ENCODE data around the gene ZNF714.

ZNF714 gene

DNA sequence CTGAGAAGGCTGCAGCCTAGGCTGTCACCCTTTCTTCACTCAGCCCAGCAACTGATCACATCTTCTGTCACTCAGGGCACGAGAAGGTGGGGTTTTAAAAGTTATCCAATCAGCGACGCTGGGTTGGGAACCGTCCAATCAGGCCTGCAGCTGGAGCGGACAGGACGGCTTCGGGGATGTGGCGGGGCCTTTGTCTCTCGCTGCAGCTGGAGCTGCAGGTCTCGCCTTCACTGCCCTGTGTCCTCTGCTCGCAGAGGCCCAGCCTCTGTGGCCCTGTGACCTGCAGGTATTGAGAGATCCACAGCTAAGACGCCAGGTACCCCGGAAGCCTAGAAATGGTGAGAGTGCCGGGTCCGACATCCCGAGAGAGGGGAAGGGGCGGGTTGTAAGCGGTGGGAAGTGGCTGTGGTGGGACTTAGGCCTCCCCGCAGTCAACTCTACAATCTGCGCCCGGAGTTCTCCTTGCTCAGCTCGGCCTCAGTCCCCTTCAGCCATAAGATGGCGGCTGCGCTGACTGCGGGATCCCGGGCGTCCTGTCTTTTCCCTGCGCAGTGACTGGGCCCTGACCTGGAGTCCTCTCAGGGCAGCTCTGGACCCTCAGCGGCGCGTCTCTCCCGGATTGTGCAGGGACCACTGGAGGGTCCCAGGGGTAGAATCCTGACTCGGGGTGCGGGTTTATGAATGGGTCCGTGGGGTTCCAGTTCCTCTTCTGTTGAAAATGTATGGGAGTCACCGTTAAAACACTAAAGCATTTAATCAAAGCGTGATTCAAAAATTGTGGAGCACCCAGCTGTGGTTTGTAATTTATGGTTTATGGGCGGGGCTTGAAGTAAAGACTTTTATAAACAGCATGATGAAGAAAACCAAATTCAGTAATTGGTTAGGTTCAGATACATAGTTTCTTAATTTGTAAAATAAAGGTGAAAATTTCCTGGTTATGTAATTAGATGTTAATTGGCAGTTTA lies at the start of gene ZNF714:
ZNF714 (plus strand) TSS at position 193 of the 965 bp plus-strand sequence. CDS start 16,066 bp downstream, outside the sequence.
- H4K20me1 ChIP-seq (ENCODE audit: insufficient read depth, low read length): no peaks in the 10 kb centered on the region
- H3K4me3 ChIP-seq (ENCODE audit: low read length): peak within 1 kb of the TSS; percentile 55
- H3K79me2 ChIP-seq (ENCODE audit: low read length): no peaks in the 10 kb centered on the region
- H3K4me2 ChIP-seq (ENCODE audit: low read depth, low read length): peak within 1 kb of the TSS; percentile 2; the same call in 1 of the 2 replicates
- peak; percentile 76 for DNase-seq
- no peaks in the 10 kb centered on the region for H3K27me3 ChIP-seq (replicated peaks; ENCODE audit: insufficient read depth, low read length)
- peak within 1 kb of the TSS; percentile 31; the same call in 1 of the 2 replicates for H3K27ac ChIP-seq (ENCODE audit: low read length)
- no peaks in the 10 kb centered on the region for H3K9me2 ChIP-seq (replicated peaks; ENCODE audit: insufficient read depth, low read length)
- no peaks in the 10 kb centered on the region for H3K9me3 ChIP-seq (replicated peaks; ENCODE audit: insufficient read depth, low read length)
- H3F3A ChIP-seq (ENCODE audit: insufficient read depth, low read length): no peaks in the 10 kb centered on the region
- H2AFZ ChIP-seq (ENCODE audit: low read length): 0 out of 2 replicates have a peak within 1 kb of the TSS, but pooled peaks have one; percentile 19
- TF ChIP-seq EZH2 (optimal IDR thresholded peaks at IDR 0.05; ENCODE audit: low read depth, low read length) (no peak), EZH2phosphoT487 (IDR thresholded peaks at IDR 0.05; ENCODE audit: low read length) (no peak)
- TF ChIP-seq, protein P1, sequence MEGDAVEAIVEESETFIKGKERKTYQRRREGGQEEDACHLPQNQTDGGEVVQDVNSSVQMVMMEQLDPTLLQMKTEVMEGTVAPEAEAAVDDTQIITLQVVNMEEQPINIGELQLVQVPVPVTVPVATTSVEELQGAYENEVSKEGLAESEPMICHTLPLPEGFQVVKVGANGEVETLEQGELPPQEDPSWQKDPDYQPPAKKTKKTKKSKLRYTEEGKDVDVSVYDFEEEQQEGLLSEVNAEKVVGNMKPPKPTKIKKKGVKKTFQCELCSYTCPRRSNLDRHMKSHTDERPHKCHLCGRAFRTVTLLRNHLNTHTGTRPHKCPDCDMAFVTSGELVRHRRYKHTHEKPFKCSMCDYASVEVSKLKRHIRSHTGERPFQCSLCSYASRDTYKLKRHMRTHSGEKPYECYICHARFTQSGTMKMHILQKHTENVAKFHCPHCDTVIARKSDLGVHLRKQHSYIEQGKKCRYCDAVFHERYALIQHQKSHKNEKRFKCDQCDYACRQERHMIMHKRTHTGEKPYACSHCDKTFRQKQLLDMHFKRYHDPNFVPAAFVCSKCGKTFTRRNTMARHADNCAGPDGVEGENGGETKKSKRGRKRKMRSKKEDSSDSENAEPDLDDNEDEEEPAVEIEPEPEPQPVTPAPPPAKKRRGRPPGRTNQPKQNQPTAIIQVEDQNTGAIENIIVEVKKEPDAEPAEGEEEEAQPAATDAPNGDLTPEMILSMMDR (IDR thresholded peaks at IDR 0.05; ENCODE audit: low read length): no peak
- no peaks in the 10 kb centered on the region for H3K36me3 ChIP-seq (replicated peaks; ENCODE audit: insufficient read depth, low read length)
- H3K9ac ChIP-seq (ENCODE audit: low read length): peak within 1 kb of the TSS; percentile 44; the same call in 1 of the 2 replicates
- H3K4me1 ChIP-seq (ENCODE audit: low read length): no peaks in the 10 kb centered on the region

DNA sequence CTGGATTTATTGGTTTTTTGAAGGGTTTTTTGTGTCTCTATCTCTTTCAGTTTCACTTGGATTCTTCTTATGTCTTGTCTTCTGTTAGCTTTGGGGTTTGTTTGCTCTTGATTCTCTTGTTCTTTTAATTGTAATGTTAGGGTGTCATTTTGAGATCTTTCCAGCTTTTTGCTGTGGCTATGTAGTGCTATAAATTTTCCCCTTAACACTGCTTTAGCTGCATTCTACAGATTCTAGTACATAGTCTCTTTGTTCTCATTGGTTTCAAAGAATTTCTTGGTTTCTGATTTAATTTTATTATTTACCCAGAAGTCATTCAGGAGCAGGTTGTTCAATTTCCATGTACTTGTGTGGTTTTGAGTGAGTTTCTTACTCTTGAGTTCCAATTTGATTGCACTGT lies 37.0 kb upstream of the ZNF714 start:
- Histone ChIP-seq H3K9ac (ENCODE audit: low read length) (no peak overlapping the region), H3K27me3 (replicated peaks; ENCODE audit: insufficient read depth, low read length) (no peaks in the 10 kb centered on the region), H3K4me3 (ENCODE audit: low read length) (no peak overlapping the region), H3K79me2 (ENCODE audit: low read length) (peaks cover 6% of the 10 kb centered on the region; the same call in 1 of the 2 replicates), H3K27ac (ENCODE audit: low read length) (no peak overlapping the region), H3F3A (ENCODE audit: insufficient read depth, low read length) (no peaks in the 10 kb centered on the region; the same call in 1 of the 2 replicates), H4K20me1 (ENCODE audit: insufficient read depth, low read length) (no peaks in the 10 kb centered on the region), H2AFZ (ENCODE audit: low read length) (no peak overlapping the region), H3K9me3 (replicated peaks; ENCODE audit: insufficient read depth, low read length) (no peaks in the 10 kb centered on the region), H3K36me3 (replicated peaks; ENCODE audit: insufficient read depth, low read length) (peaks cover 3% of the 10 kb centered on the region; the same call in 1 of the 2 replicates), H3K4me1 (ENCODE audit: low read length) (no peaks in the 10 kb centered on the region), H3K9me2 (replicated peaks; ENCODE audit: insufficient read depth, low read length) (no peaks in the 10 kb centered on the region), H3K4me2 (ENCODE audit: low read depth, low read length) (no peak overlapping the region)
- TF ChIP-seq EZH2phosphoT487 (IDR thresholded peaks at IDR 0.05; ENCODE audit: low read length) (no peak), EZH2 (optimal IDR thresholded peaks at IDR 0.05; ENCODE audit: low read depth, low read length) (no peak)
- TF ChIP-seq, protein P1 (IDR thresholded peaks at IDR 0.05; ENCODE audit: low read length): no peak
- DNase-seq: no peak

DNA sequence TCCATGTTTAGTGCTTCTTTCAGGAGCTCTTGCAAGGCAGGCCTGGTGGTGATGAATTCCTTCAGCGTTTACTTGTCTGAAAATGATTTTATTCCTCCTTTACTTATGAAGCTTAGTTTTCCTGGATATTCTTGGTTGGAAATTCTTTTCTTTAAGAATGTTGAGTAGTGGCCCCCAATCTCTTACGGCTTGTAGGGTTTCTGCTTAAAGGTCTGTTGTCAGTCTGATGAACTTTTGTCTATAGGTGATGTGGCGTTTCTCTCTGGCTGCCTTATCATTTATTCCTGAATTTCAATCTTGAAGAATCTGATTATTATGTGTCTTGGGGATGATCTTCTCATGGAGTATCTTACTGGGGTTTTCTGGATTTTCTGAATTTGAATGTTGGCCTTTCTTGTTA lies 35.5 kb upstream of the ZNF714 start:
- Histone ChIP-seq H3K4me1 (ENCODE audit: low read length) (no peaks in the 10 kb centered on the region), H2AFZ (ENCODE audit: low read length) (no peak overlapping the region), H3K9me3 (replicated peaks; ENCODE audit: insufficient read depth, low read length) (no peaks in the 10 kb centered on the region), H3F3A (ENCODE audit: insufficient read depth, low read length) (no peaks in the 10 kb centered on the region; the same call in 1 of the 2 replicates), H3K9me2 (replicated peaks; ENCODE audit: insufficient read depth, low read length) (no peaks in the 10 kb centered on the region), H3K4me3 (ENCODE audit: low read length) (no peak overlapping the region), H3K9ac (ENCODE audit: low read length) (no peak overlapping the region), H3K4me2 (ENCODE audit: low read depth, low read length) (no peak overlapping the region), H3K79me2 (ENCODE audit: low read length) (peaks cover 6% of the 10 kb centered on the region; the same call in 1 of the 2 replicates), H3K27ac (ENCODE audit: low read length) (no peak overlapping the region), H3K36me3 (replicated peaks; ENCODE audit: insufficient read depth, low read length) (0 out of 2 replicates have a peak, but pooled peaks cover 3% of the 10 kb centered on the region), H3K27me3 (replicated peaks; ENCODE audit: insufficient read depth, low read length) (no peaks in the 10 kb centered on the region), H4K20me1 (ENCODE audit: insufficient read depth, low read length) (no peaks in the 10 kb centered on the region)
- no peak for DNase-seq
- TF ChIP-seq EZH2 (optimal IDR thresholded peaks at IDR 0.05; ENCODE audit: low read depth, low read length) (no peak), EZH2phosphoT487 (IDR thresholded peaks at IDR 0.05; ENCODE audit: low read length) (no peak)
- TF ChIP-seq, protein P1 (IDR thresholded peaks at IDR 0.05; ENCODE audit: low read length): no peak

Measured in MM.1S (cell line).